ENCODE measurements around the gene COX4I2. TPM values are rescaled to one million over a fixed set of nuclear protein-coding genes. Genes with fewer than 3 reads are reported as not detected.
"Not testable (repeated sequence)": the region's sequence is repeated elsewhere in the genome, so short reads cannot be mapped to it uniquely, and the experiment has no call there.

Gene COX4I2
- not detected in 2 replicates for total RNA-seq (2014; rRNA removed; shearing (Covaris generic))
- not detected in 2 replicates for polyA plus RNA-seq (2015; cell fraction: cytosol; rRNA removed)
- polyA plus RNA-seq (2015; cell fraction: nucleus; rRNA removed): not detected in 2 replicates

- DNase-seq (ENCODE audit: low read depth): no peak
Measured at GRCh38 chr20:31637660-31638059, at the start of gene COX4I2. COX4I2 (plus strand) TSS chr20:31637912; CDS start chr20:31639018, 1,106 bp downstream.

GRCh38 chr20:31590717-31591225 lies 46.9 kb upstream of the COX4I2 start:
- DNase-seq (ENCODE audit: low read depth): no peak

- DNase-seq (ENCODE audit: low read depth): peak; percentile 100
Measured at GRCh38 chr20:31593221-31594001, 44.3 kb upstream of the COX4I2 start.

GRCh38 chr20:31594002-31594557 lies 43.6 kb upstream of the COX4I2 start:
- DNase-seq (ENCODE audit: low read depth): no peak

- DNase-seq (ENCODE audit: low read depth): no peak
Measured at GRCh38 chr20:31594558-31595379, 42.9 kb upstream of the COX4I2 start.

GRCh38 chr20:31595380-31595653 lies 42.4 kb upstream of the COX4I2 start:
- DNase-seq (ENCODE audit: low read depth): no peak

GRCh38 chr20:31595654-31596411 lies 41.9 kb upstream of the COX4I2 start:
- peak; percentile 82 for DNase-seq (ENCODE audit: low read depth)

- not testable (repeated sequence) for DNase-seq (ENCODE audit: low read depth)
Measured at GRCh38 chr20:31596412-31596715, 41.3 kb upstream of the COX4I2 start.

GRCh38 chr20:31596831-31597480 lies 40.8 kb upstream of the COX4I2 start:
- DNase-seq (ENCODE audit: low read depth): no peak

GRCh38 chr20:31597481-31597855 lies 40.2 kb upstream of the COX4I2 start:
- no peak for DNase-seq (ENCODE audit: low read depth)

- no peak for DNase-seq (ENCODE audit: low read depth)
Measured at GRCh38 chr20:31602431-31602778, 35.3 kb upstream of the COX4I2 start.

- DNase-seq (ENCODE audit: low read depth): peak; percentile 94
Measured at GRCh38 chr20:31602779-31603441, 34.8 kb upstream of the COX4I2 start.

- DNase-seq (ENCODE audit: low read depth): peak; percentile 98
Measured at GRCh38 chr20:31603822-31604566, 33.7 kb upstream of the COX4I2 start.

GRCh38 chr20:31604567-31605030 lies 33.1 kb upstream of the COX4I2 start:
- no peak for DNase-seq (ENCODE audit: low read depth)

GRCh38 chr20:31605031-31605901 lies 32.4 kb upstream of the COX4I2 start, which contains the start of gene ID1:
ID1 (plus strand) TSS chr20:31605289; CDS start chr20:31605388, 99 bp downstream.
- DNase-seq (ENCODE audit: low read depth): peak; percentile 96

GRCh38 chr20:31605902-31606803 lies 31.6 kb upstream of the COX4I2 start:
- no peak for DNase-seq (ENCODE audit: low read depth)

Data from HT1080 (cell line).